ENCODE measurements around the gene EXOC3L1. TPM values are rescaled to one million over a fixed set of nuclear protein-coding genes. Genes with fewer than 3 reads are reported as not detected.

Gene EXOC3L1
- total RNA-seq, 1 experiment from 2014 or later: not detected

GRCh38 chr16:67164599-67165061 is 25.3 kb downstream of the EXOC3L1 start, which contains the start of gene HSF4:
TSS of gene HSF4 (plus strand) at chr16:67164745. CDS start at chr16:67164812, 67 bp downstream.
- Histone ChIP-seq H3K79me2 (ENCODE audit: low read depth) (no peaks in the 10 kb centered on the region; the same call in 1 of the 2 replicates), H4K20me1 (ENCODE audit: insufficient read depth) (no peaks in the 10 kb centered on the region), H3K9me3 (ENCODE audit: insufficient read depth, low read depth) (no peaks in the 10 kb centered on the region), H2AFZ (no peak within 1 kb of the TSS), H3K36me3 (ENCODE audit: low read depth) (no peaks in the 10 kb centered on the region), H3F3A (ENCODE audit: insufficient read depth, low read depth) (peaks cover 6% of the 10 kb centered on the region; the same call in 1 of the 2 replicates), H3K4me2 (no peak within 1 kb of the TSS), H3K27ac (no peak within 1 kb of the TSS), H3K4me1 (replicated peaks; ENCODE audit: insufficient read depth) (peaks cover 6% of the 10 kb centered on the region), H3K9me2 (ENCODE audit: insufficient read depth) (no peaks in the 10 kb centered on the region), H3K27me3 (ENCODE audit: insufficient read depth, low read depth) (no peaks in the 10 kb centered on the region), H3K4me3 (no peak within 1 kb of the TSS)
- TF ChIP-seq EZH2 (IDR thresholded peaks at IDR 0.05; ENCODE audit: low read depth): no peak
- no peak for TF ChIP-seq CTCF (conservative IDR thresholded peaks at IDR 0.05)
- POLR2A ChIA-PET (ENCODE audit: unreplicated experiment): no interaction called here
- CTCF ChIA-PET: no interaction called here
- no peak for DNase-seq
- intact Hi-C loops (cut with micrococcal nuclease; ENCODE audit: unreplicated experiment): no loop called here
- no TSS peak for BruUV-seq (replicated peaks)

GRCh38 chr16:67163999-67164558 is 25.9 kb downstream of the EXOC3L1 start:
- no peaks in the 10 kb centered on the region for H3K27me3 ChIP-seq (ENCODE audit: insufficient read depth, low read depth)
- no TSS peak for BruUV-seq (replicated peaks)
- no peak overlapping the region for H3K4me3 ChIP-seq
- H3K27ac ChIP-seq: no peak overlapping the region
- no peaks in the 10 kb centered on the region for H4K20me1 ChIP-seq (ENCODE audit: insufficient read depth)
- intact Hi-C loops (cut with micrococcal nuclease; ENCODE audit: unreplicated experiment): no loop called here
- CTCF ChIA-PET: no interaction called here
- POLR2A ChIA-PET (ENCODE audit: unreplicated experiment): no interaction called here
- no peak overlapping the region for H2AFZ ChIP-seq
- H3K36me3 ChIP-seq (ENCODE audit: low read depth): no peaks in the 10 kb centered on the region
- DNase-seq: peak in 1 of 2 experiments; percentile 32
- 0 out of 2 replicates have a peak, but pooled peaks cover under 1% of the 10 kb centered on the region for H3K4me1 ChIP-seq (replicated peaks; ENCODE audit: insufficient read depth)
- H3K9me2 ChIP-seq (ENCODE audit: insufficient read depth): no peaks in the 10 kb centered on the region
- TF ChIP-seq EZH2 (IDR thresholded peaks at IDR 0.05; ENCODE audit: low read depth) (no peak), CTCF (conservative IDR thresholded peaks at IDR 0.05) (no peak)
- no peak overlapping the region for H3K4me2 ChIP-seq
- H3K79me2 ChIP-seq (ENCODE audit: low read depth): peaks cover 3% of the 10 kb centered on the region
- H3F3A ChIP-seq (ENCODE audit: insufficient read depth, low read depth): peaks cover 6% of the 10 kb centered on the region; the same call in 1 of the 2 replicates
- no peaks in the 10 kb centered on the region for H3K9me3 ChIP-seq (ENCODE audit: insufficient read depth, low read depth)

GRCh38 chr16:67163164-67163998 is 26.6 kb downstream of the EXOC3L1 start:
- H4K20me1 ChIP-seq (ENCODE audit: insufficient read depth): no peaks in the 10 kb centered on the region
- peaks cover 5% of the 10 kb centered on the region for H3K4me1 ChIP-seq (replicated peaks; ENCODE audit: insufficient read depth)
- H3K36me3 ChIP-seq (ENCODE audit: low read depth): no peaks in the 10 kb centered on the region
- no peaks in the 10 kb centered on the region for H3K9me2 ChIP-seq (ENCODE audit: insufficient read depth)
- H2AFZ ChIP-seq: no peak overlapping the region
- no peak overlapping the region for H3K4me3 ChIP-seq
- no peaks in the 10 kb centered on the region for H3K27me3 ChIP-seq (ENCODE audit: insufficient read depth, low read depth)
- no peak overlapping the region for H3K4me2 ChIP-seq
- no peaks in the 10 kb centered on the region for H3K9me3 ChIP-seq (ENCODE audit: insufficient read depth, low read depth)
- intact Hi-C loops (cut with micrococcal nuclease; ENCODE audit: unreplicated experiment): no loop called here
- H3F3A ChIP-seq (ENCODE audit: insufficient read depth, low read depth): peaks cover 9% of the 10 kb centered on the region; the same call in 1 of the 2 replicates
- BruUV-seq (replicated peaks): no TSS peak
- no peak overlapping the region for H3K27ac ChIP-seq
- TF ChIP-seq CTCF (conservative IDR thresholded peaks at IDR 0.05) (no peak), EZH2 (IDR thresholded peaks at IDR 0.05; ENCODE audit: low read depth) (no peak)
- ChIA-PET CTCF (no interaction called here), POLR2A (ENCODE audit: unreplicated experiment) (no interaction called here)
- H3K79me2 ChIP-seq (ENCODE audit: low read depth): peaks cover 9% of the 10 kb centered on the region
- DNase-seq: no peak

All from PC-9 (cell line).